K562 (cell line): ENCODE results near the gene LRRK1. TPM values are rescaled to one million over a fixed set of nuclear protein-coding genes. Genes with fewer than 3 reads are reported as not detected.

ENCODE experiments used
- MGA ChIP-seq: fragments of 450-650 bp; IDR thresholded peaks from 2 replicates; pipeline ENCODE4 v1.6.1; 2016; ENCODE audit warnings: mild to moderate bottlenecking, moderate library complexity
- PRDM10 ChIP-seq: fragments of 450-650 bp; IDR thresholded peaks from 2 replicates; pipeline ENCODE4 v1.6.1; 2018; ENCODE audit not compliant: partially characterized antibody
- PTTG1 ChIP-seq: fragments of 450-650 bp; IDR thresholded peaks from 2 replicates; pipeline ENCODE4 v1.6.1; 2016; ENCODE audit warnings: low read depth, mild to moderate bottlenecking, missing genetic modification characterization, missing compliant biosample characterization
- RFX1 ChIP-seq: fragments of 450-650 bp; IDR thresholded peaks from 2 replicates; pipeline ENCODE4 v1.6.1; 2016; ENCODE audit warnings: mild to moderate bottlenecking, moderate library complexity
- RFX5 ChIP-seq: IDR thresholded peaks from 2 replicates; pipeline ENCODE4 v1.6.1; 2011; ENCODE audit warnings: low read depth, mild to moderate bottlenecking, improper control_type of control experiment, low read length
- ZNF41 ChIP-seq: fragments of 250-450 bp; sonication (Bioruptor Pico); conservative IDR thresholded peaks from 2 replicates; pipeline ENCODE4 v1.4.0; 2020; ENCODE audit warnings: mild to moderate bottlenecking
- polyA plus RNA-seq, 8 experiments: library from polyadenylated mRNA; depleted of rRNA in 4 of 8; stranded (reverse) in 5 of 8; unstranded in 3 of 8; fragments of >200 nt; fragmentation: Nextera tagmentation in 2 of 8; fragmentation: Illumina TruSeq in 1 of 8; extraction: Ambion mirVana in 2 of 8; extraction: Trizol in 1 of 8; gene quantifications; 2 replicates each; pipeline versions ENCODE4 v1.2.1 to v1.2.3, GENCODE V29; 2011 to 2014; ENCODE audit warnings: inconsistent platforms in 1 of 8, missing spikeins in 1 of 8
- total RNA-seq, 7 experiments: library from RNA; depleted of rRNA in 6 of 7; stranded (reverse); fragments of >200 nt in 6 of 7; fragmentation: Illumina TruSeq in 2 of 7; extraction: Trizol in 2 of 7; gene quantifications; 2 replicates each; pipeline versions ENCODE4 v1.2.1 to v1.2.3, GENCODE V29; 2011 to 2021; ENCODE audit warnings: low replicate concordance in 1 of 7
- TF ChIP-seq, protein P1 (sequence below), 2 experiments: fragments of 150-350 bp in 1 of 2; IDR thresholded peaks; 2 replicates each; pipeline ENCODE4 v1.6.1; 2012 to 2016; ENCODE audit warnings: low read depth in 2 of 2, low read length in 2 of 2, mild to moderate bottlenecking in 1 of 2, moderate library complexity in 1 of 2

Gene LRRK1
- total and polyA plus RNA-seq, 9 of the 15 experiments (the other 6 are each of a cell fraction or from before 2014, with no cell fraction given), result 0.01 to 1.5 (median 0.11) TPM

GRCh38 chr15:101086394-101087171, 167.4 kb downstream of the LRRK1 start (continued):
- TF ChIP-seq PRDM10 (no peak), PTTG1 (tag) (no peak), RFX5 (no peak), RFX1 (no peak), MGA (peak; percentile 96), ZNF41 (CRISPR knock-in tag) (no peak)
- TF ChIP-seq, protein P1, sequence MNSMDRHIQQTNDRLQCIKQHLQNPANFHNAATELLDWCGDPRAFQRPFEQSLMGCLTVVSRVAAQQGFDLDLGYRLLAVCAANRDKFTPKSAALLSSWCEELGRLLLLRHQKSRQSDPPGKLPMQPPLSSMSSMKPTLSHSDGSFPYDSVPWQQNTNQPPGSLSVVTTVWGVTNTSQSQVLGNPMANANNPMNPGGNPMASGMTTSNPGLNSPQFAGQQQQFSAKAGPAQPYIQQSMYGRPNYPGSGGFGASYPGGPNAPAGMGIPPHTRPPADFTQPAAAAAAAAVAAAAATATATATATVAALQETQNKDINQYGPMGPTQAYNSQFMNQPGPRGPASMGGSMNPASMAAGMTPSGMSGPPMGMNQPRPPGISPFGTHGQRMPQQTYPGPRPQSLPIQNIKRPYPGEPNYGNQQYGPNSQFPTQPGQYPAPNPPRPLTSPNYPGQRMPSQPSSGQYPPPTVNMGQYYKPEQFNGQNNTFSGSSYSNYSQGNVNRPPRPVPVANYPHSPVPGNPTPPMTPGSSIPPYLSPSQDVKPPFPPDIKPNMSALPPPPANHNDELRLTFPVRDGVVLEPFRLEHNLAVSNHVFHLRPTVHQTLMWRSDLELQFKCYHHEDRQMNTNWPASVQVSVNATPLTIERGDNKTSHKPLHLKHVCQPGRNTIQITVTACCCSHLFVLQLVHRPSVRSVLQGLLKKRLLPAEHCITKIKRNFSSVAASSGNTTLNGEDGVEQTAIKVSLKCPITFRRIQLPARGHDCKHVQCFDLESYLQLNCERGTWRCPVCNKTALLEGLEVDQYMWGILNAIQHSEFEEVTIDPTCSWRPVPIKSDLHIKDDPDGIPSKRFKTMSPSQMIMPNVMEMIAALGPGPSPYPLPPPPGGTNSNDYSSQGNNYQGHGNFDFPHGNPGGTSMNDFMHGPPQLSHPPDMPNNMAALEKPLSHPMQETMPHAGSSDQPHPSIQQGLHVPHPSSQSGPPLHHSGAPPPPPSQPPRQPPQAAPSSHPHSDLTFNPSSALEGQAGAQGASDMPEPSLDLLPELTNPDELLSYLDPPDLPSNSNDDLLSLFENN (IDR thresholded peaks at IDR 0.05; ENCODE audit: low read depth in 2 of 2, low read length in 2 of 2), result 0 out of 4 replicates have a peak, but pooled peaks of 1 of the 2 experiments have one; percentile 14
